H9 (cell line): Measurements from ENCODE around the gene MRO. TPM values are rescaled to one million over a fixed set of nuclear protein-coding genes. Genes with fewer than 3 reads are reported as not detected.

Experiments used
- DNase-seq: peaks from one replicate; pipeline ENCODE4 v3.0.0-alpha.2; 2017
- H2AFZ ChIP-seq: one replicate; pipeline ENCODE4 v1.6.1; 2013; ENCODE audit warnings: mild to moderate bottlenecking, low read length, control low read depth, moderate library complexity
- H2AK5ac ChIP-seq: 2 replicates; pipeline ENCODE4 v1.6.1; 2013; ENCODE audit warnings: low read length, control low read depth, mixed read lengths; ENCODE audit not compliant: insufficient read length
- H2BK120ac ChIP-seq: one replicate; pipeline ENCODE4 v1.6.1; 2013; ENCODE audit warnings: low read depth, mild to moderate bottlenecking, low read length, control low read depth, inconsistent platforms; ENCODE audit not compliant: poor library complexity, severe bottlenecking
- H2BK12ac ChIP-seq: 2 replicates; pipeline ENCODE4 v1.6.1; 2013; ENCODE audit warnings: low read length, control low read depth, mixed read lengths, low read depth; ENCODE audit not compliant: insufficient read length
- H2BK15ac ChIP-seq: 2 replicates; pipeline ENCODE4 v1.6.1; 2013; ENCODE audit warnings: low read depth, low read length, control low read depth
- H2BK20ac ChIP-seq: one replicate; pipeline ENCODE4 v1.6.1; 2013; ENCODE audit warnings: low read depth, mild to moderate bottlenecking, low read length, control low read depth, inconsistent platforms; ENCODE audit not compliant: poor library complexity, severe bottlenecking
- H2BK5ac ChIP-seq: 2 replicates; pipeline ENCODE4 v1.6.1; 2013; ENCODE audit warnings: low read length, control low read depth, mixed read lengths; ENCODE audit not compliant: insufficient read length
- H3K14ac ChIP-seq: 2 replicates; pipeline ENCODE4 v1.6.1; 2013; ENCODE audit warnings: low read length, control low read depth; ENCODE audit not compliant: insufficient read depth
- H3K18ac ChIP-seq: 2 replicates; pipeline ENCODE4 v1.6.1; 2013; ENCODE audit warnings: low read depth, mild to moderate bottlenecking, mixed read lengths, low read length, control low read depth; ENCODE audit not compliant: insufficient read length
- H3K23ac ChIP-seq: 2 replicates; pipeline ENCODE4 v1.6.1; 2013; ENCODE audit warnings: low read length, control low read depth, mixed read lengths, low read depth; ENCODE audit not compliant: insufficient read length
- H3K23me2 ChIP-seq: 2 replicates; pipeline ENCODE4 v1.6.1; 2013; ENCODE audit warnings: low read depth, mild to moderate bottlenecking, mixed read lengths, low read length, control low read depth; ENCODE audit not compliant: insufficient read length, poor library complexity, severe bottlenecking
- H3K27ac ChIP-seq: 2 replicates; pipeline ENCODE4 v1.5.1; 2013; ENCODE audit warnings: low read length, control low read depth, mixed read lengths, low read depth; ENCODE audit not compliant: insufficient read length
- H3K27me3 ChIP-seq: 2 replicates; pipeline ENCODE4 v1.6.1; 2013; ENCODE audit warnings: low read length, control low read depth, inconsistent platforms; ENCODE audit not compliant: insufficient read depth
- H3K4ac ChIP-seq: 2 replicates; pipeline ENCODE4 v1.6.1; 2013; ENCODE audit warnings: low read depth, mild to moderate bottlenecking, control low read depth, inconsistent platforms, low read length, moderate library complexity
- H3K4me1 ChIP-seq: 2 replicates; pipeline ENCODE4 v1.6.1; 2013; ENCODE audit warnings: low read length, control low read depth, inconsistent platforms; ENCODE audit not compliant: insufficient read depth
- H3K4me2 ChIP-seq: 2 replicates; pipeline ENCODE4 v1.6.1; 2013; ENCODE audit warnings: low read length, control low read depth, mixed read lengths; ENCODE audit not compliant: insufficient read length, insufficient read depth
- H3K56ac ChIP-seq: 2 replicates; pipeline ENCODE4 v1.6.1; 2013; ENCODE audit warnings: low read depth, mild to moderate bottlenecking, mixed read lengths, low read length, control low read depth; ENCODE audit not compliant: insufficient read length
- H3K79me1 ChIP-seq: 2 replicates; pipeline ENCODE4 v1.6.1; 2013; ENCODE audit warnings: low read depth, mild to moderate bottlenecking, moderate library complexity, low read length, control low read depth, inconsistent platforms; ENCODE audit not compliant: insufficient read depth, poor library complexity, severe bottlenecking
- H3K79me2 ChIP-seq: 2 replicates; pipeline ENCODE4 v1.6.1; 2013; ENCODE audit warnings: low read length, control low read depth, inconsistent platforms; ENCODE audit not compliant: insufficient read depth
- H3K9ac ChIP-seq: 2 replicates; pipeline ENCODE4 v1.6.1; 2013; ENCODE audit warnings: low read length, control low read depth, mixed read lengths; ENCODE audit not compliant: insufficient read length; ENCODE audit errors: extremely low read depth
- H3K9me3 ChIP-seq: one replicate; pipeline ENCODE4 v1.6.1; 2013; ENCODE audit warnings: low read depth, low read length, inconsistent platforms; ENCODE audit not compliant: control insufficient read depth
- H3T11ph ChIP-seq: one replicate; pipeline ENCODE4 v1.6.1; 2013; ENCODE audit warnings: mild to moderate bottlenecking, low read length, control low read depth, inconsistent platforms
- H4K20me1 ChIP-seq: one replicate; pipeline ENCODE4 v1.6.1; 2013; ENCODE audit not compliant: control insufficient read depth, insufficient read length, insufficient read depth
- H4K5ac ChIP-seq: 2 replicates; pipeline ENCODE4 v1.6.1; 2013; ENCODE audit warnings: low read depth, mild to moderate bottlenecking, mixed read lengths, low read length, control low read depth; ENCODE audit not compliant: insufficient read length
- H4K8ac ChIP-seq: replicated peaks from 2 replicates; pipeline ENCODE4 v1.6.1; 2013; ENCODE audit warnings: low read length, control low read depth, mixed read lengths, low read depth; ENCODE audit not compliant: insufficient read length
- H4K91ac ChIP-seq: 2 replicates; pipeline ENCODE4 v1.6.1; 2013; ENCODE audit warnings: low read depth, mild to moderate bottlenecking, moderate library complexity, mixed read lengths, low read length, control low read depth; ENCODE audit not compliant: insufficient read length
- H3K27ac Mint-ChIP-seq, 3 experiments: 2 replicates in 2 of 3; 3 replicates in 1 of 3; pipeline ENCODE4 v1.8.0; 2020 to 2021; ENCODE audit warnings: mixed read lengths in 3 of 3, mild to moderate bottlenecking in 1 of 3, moderate library complexity in 1 of 3
- H3K27me3 Mint-ChIP-seq: 2 replicates; pipeline ENCODE4 v1.8.0; 2021; ENCODE audit warnings: low read depth, mild to moderate bottlenecking, moderate library complexity, mixed read lengths
- H3K36me3 Mint-ChIP-seq, 3 experiments: 2 replicates in 2 of 3; 3 replicates in 1 of 3; pipeline ENCODE4 v1.8.0; 2020 to 2021; ENCODE audit warnings: low read depth in 3 of 3, mixed read lengths in 3 of 3; ENCODE audit not compliant: insufficient read depth in 1 of 3
- H3K4me1 Mint-ChIP-seq, 2 experiments: 2 replicates each; pipeline ENCODE4 v1.8.0; 2020; ENCODE audit warnings: mixed read lengths in 2 of 2
- H3K4me3 Mint-ChIP-seq, 2 experiments: 2 replicates in 1 of 2; 3 replicates in 1 of 2; pipeline ENCODE4 v1.8.0; 2020 to 2021; ENCODE audit warnings: mild to moderate bottlenecking in 2 of 2, mixed read lengths in 2 of 2, moderate library complexity in 1 of 2
- H3K9me3 Mint-ChIP-seq, 2 experiments: 2 replicates in 1 of 2; 3 replicates in 1 of 2; pipeline ENCODE4 v1.8.0; 2020; ENCODE audit warnings: mild to moderate bottlenecking in 2 of 2, mixed read lengths in 2 of 2, moderate library complexity in 1 of 2
- CTCF ChIP-seq: fragments of 200-600 bp; sonication (generic); conservative IDR thresholded peaks from 3 replicates; pipeline ENCODE4 v1.8.0; 2021; ENCODE audit warnings: antibody characterized with exemption, mild to moderate bottlenecking
- WGBS: extraction: QIAGEN DNeasy Blood & Tissue Kit; methylation state at CpG from one replicate; pipeline ENCODE4 v1.1.7; 2013; ENCODE audit warnings: missing lambda C conversion rate, low lambda C conversion rate, mixed read lengths; ENCODE audit not compliant: insufficient read length; ENCODE audit errors: extremely low coverage; 5-methylcytosine and 5-hydroxymethylcytosine counted together
- total RNA-seq: library from RNA; stranded (reverse); gene quantifications from 2 replicates; pipeline ENCODE4 v1.2.1, GENCODE V29; 2021

The MRO gene
- total RNA-seq, 1 experiment from 2014 or later, result 0.57 TPM

- H3K36me3 Mint-ChIP-seq, result no peaks in the 10 kb centered on the region
- no peak overlapping the region for H2BK12ac ChIP-seq
- H3K4ac ChIP-seq, result no peak overlapping the region
- no CpG with 5 or more reads among the region's 10 CpGs for WGBS
- no peak overlapping the region for H4K8ac ChIP-seq
- peaks cover 17 to 21% of the 10 kb centered on the region in 2 experiments for H3K4me1 Mint-ChIP-seq
- H3K79me1 ChIP-seq, result no peaks in the 10 kb centered on the region
- H2AFZ ChIP-seq, result no peak overlapping the region
- H3K18ac ChIP-seq, result no peak overlapping the region
- H3K27ac ChIP-seq, result no peak overlapping the region
- H4K20me1 ChIP-seq, result no peaks in the 10 kb centered on the region
- no peak overlapping the region for H2BK120ac ChIP-seq
- no peaks in the 10 kb centered on the region for H3K79me2 ChIP-seq
- no peak overlapping the region for H2AK5ac ChIP-seq
- H3T11ph ChIP-seq, result no peak overlapping the region
- no peak overlapping the region for H3K14ac ChIP-seq
- H3K9me3 Mint-ChIP-seq, result no peaks in the 10 kb centered on the region
- H2BK5ac ChIP-seq, result no peak overlapping the region
- no peaks in the 10 kb centered on the region for H3K9me3 ChIP-seq
- no peak for TF ChIP-seq CTCF
- no peak overlapping the region for H3K9ac ChIP-seq
- H3K23me2 ChIP-seq, result no peaks in the 10 kb centered on the region
- H4K91ac ChIP-seq, result no peak overlapping the region
- no peak overlapping the region for H4K5ac ChIP-seq
- peaks cover 5% of the 10 kb centered on the region; the same call in 1 of the 2 replicates for H3K4me1 ChIP-seq
- H3K4me2 ChIP-seq, result no peak overlapping the region
- H2BK15ac ChIP-seq, result no peak overlapping the region
- no peak overlapping the region; a peak in 1 of 7 replicates for H3K27ac Mint-ChIP-seq
- no peak overlapping the region for H2BK20ac ChIP-seq
- H3K56ac ChIP-seq, result no peak overlapping the region
- no peak overlapping the region for H3K4me3 Mint-ChIP-seq
- no peak overlapping the region for H3K23ac ChIP-seq
- no peaks in the 10 kb centered on the region for H3K27me3 ChIP-seq
- no peaks in the 10 kb centered on the region; the same call in 1 of the 2 replicates for H3K27me3 Mint-ChIP-seq
- DNase-seq, result no peak
Measured at GRCh38 chr18:50822756-50823155, 2.9 kb upstream of the MRO start.
